HFF-Myc (cell line): ENCODE data around the gene OASL.

Experiments used
- DNase-seq: peaks from one replicate; pipeline ENCODE4 v3.0.0-alpha.2; 2011; ENCODE audit warnings: low read depth; ENCODE audit errors: extremely low read depth
- H3K4me3 ChIP-seq: replicated peaks from 2 replicates; pipeline ENCODE4 v1.5.1; 2011; ENCODE audit warnings: low read depth, mild to moderate bottlenecking, control low read depth, low read length
- CTCF ChIP-seq: IDR thresholded peaks from 2 replicates; pipeline ENCODE4 v1.5.1; 2012; ENCODE audit warnings: mild to moderate bottlenecking, low read depth, low read length, control low read depth; ENCODE audit errors: missing control alignments

OASL gene

DNA sequence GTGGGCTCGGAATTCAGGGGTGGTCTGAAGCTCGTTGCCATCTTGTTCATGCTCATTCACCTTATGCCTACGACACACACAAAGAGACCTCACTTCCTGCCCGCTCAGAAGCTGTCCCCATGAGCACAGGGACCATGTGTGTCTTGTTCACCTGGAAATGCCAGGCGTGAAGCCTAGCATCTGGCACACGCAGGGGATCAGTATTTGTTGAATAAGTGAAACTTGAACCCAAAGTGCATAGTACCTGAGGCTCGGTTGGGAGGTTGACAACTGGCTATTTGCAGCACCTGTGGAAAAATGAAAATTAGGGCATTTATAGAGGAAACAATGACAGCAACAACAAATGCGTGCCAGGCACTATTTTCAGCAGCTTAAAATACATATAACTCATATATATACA is 28.2 kb downstream of the OASL start:
- no peak for TF ChIP-seq CTCF
- no peak for DNase-seq
- no peak overlapping the region for H3K4me3 ChIP-seq

- no peak for DNase-seq
- peak; percentile 50 for TF ChIP-seq CTCF
- no peak overlapping the region for H3K4me3 ChIP-seq
These were observed 29.3 kb downstream of the OASL start for GRCh38 chr12:121009741-121010140.

- TF ChIP-seq CTCF, result no peak
- DNase-seq, result no peak
- no peak overlapping the region for H3K4me3 ChIP-seq
These were observed 30.5 kb downstream of the OASL start for GRCh38 chr12:121008347-121009098.

DNA sequence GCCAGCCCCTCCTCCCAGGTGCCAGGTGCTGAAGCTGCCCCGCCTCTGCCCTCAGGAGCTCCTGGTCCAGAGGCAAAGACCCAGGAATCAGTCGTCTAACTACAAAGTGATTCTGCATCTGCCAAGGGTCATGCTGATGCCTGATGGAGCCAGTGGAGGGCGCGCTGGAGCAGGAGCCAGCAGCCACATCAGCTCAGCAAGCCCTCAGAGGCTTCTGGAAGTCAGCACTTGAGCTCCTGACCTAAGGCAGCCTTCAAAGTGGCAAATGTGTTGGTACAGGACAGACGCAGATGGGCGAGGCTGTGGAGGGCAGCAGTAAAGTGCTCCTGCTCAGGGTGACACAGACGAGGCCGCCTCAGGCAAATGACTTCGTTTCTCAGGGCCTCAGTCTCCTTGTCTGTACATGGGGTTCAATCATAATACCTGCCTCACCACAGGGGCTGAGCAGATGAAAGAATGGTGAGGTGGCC is 33.7 kb downstream of the OASL start:
- DNase-seq, result peak; percentile 21
- no peak overlapping the region for H3K4me3 ChIP-seq
- TF ChIP-seq CTCF, result peak; percentile 73

GRCh38 chr12:121004253-121004815 is 34.7 kb downstream of the OASL start:
- H3K4me3 ChIP-seq, result no peak overlapping the region
- no peak for DNase-seq
- TF ChIP-seq CTCF, result no peak

DNA sequence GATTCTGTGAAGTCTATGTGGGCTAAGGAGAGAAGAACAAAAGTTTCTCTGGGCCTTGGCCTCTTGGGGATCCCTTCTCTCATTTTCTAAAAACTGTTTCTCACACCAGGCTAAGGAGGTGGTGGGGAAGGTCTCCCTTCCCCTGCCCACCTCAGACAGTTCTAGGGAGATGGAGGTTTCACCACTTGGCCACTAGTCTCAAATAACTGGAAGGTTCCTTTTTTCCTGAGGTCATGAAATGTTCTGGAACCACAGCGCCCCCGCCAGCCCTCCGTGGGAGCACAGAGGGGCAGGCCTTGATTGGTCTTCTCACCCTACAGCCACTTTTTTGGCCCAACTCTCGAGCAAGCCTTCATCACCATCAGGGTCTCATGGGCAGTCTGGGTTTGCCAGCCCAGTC is 35.4 kb downstream of the OASL start:
- no peak for TF ChIP-seq CTCF
- DNase-seq, result no peak
- no peak overlapping the region for H3K4me3 ChIP-seq
